HG03439 (cell line): ENCODE data around the gene COLQ.
"Not testable (repeated sequence)": the region's sequence is repeated elsewhere in the genome, so short reads cannot be mapped to it uniquely, and the experiment has no call there.

Experiments used
- ATAC-seq: cut with Tn5 transposase; IDR thresholded peaks from one replicate; pipeline ENCODE4 v1.9.1; 2021; ENCODE audit warnings: mild to moderate bottlenecking, moderate library complexity; ENCODE audit not compliant: unreplicated experiment

Gene COLQ

GRCh38 chr3:15430624-15431023, 90.9 kb downstream of the COLQ start:
- ATAC-seq: no peak

- no peak for ATAC-seq
Measured at GRCh38 chr3:15429080-15429479, 92.4 kb downstream of the COLQ start.

- no peak for ATAC-seq
Measured at GRCh38 chr3:15428539-15428938, 93.0 kb downstream of the COLQ start.

- no peak for ATAC-seq
Measured at GRCh38 chr3:15427981-15428380, 93.5 kb downstream of the COLQ start.

GRCh38 chr3:15427182-15427880, 94.2 kb downstream of the COLQ start, which contains the start of the genes EAF1 and METTL6:
Gene EAF1, plus strand, starts transcription at chr3:15427598. Its CDS starts 182 bp downstream, at chr3:15427780.
Gene METTL6, minus strand, starts transcription at chr3:15427544. Its CDS starts 1,033 bp downstream, at chr3:15426511.
- ATAC-seq: peak; percentile 84

GRCh38 chr3:15426579-15427118, 94.9 kb downstream of the COLQ start:
- ATAC-seq: no peak

- ATAC-seq: no peak
Measured at GRCh38 chr3:15420871-15421270, 100.6 kb downstream of the COLQ start.

GRCh38 chr3:15410966-15411365, 110.5 kb downstream of the COLQ start:
- not testable (repeated sequence) for ATAC-seq

GRCh38 chr3:15409774-15410173, 111.7 kb downstream of the COLQ start:
- ATAC-seq: no peak

- ATAC-seq: no peak
Measured at GRCh38 chr3:15409239-15409638, 112.3 kb downstream of the COLQ start.

- peak; percentile 52 for ATAC-seq
Measured at GRCh38 chr3:15405448-15406050, 116.0 kb downstream of the COLQ start.

- no peak for ATAC-seq
Measured at GRCh38 chr3:15404767-15405166, 116.7 kb downstream of the COLQ start.

- no peak for ATAC-seq
Measured at GRCh38 chr3:15403965-15404364, 117.5 kb downstream of the COLQ start.

GRCh38 chr3:15403495-15403894, 118.0 kb downstream of the COLQ start:
- ATAC-seq: no peak

GRCh38 chr3:15401936-15402335, 119.6 kb downstream of the COLQ start:
- no peak for ATAC-seq
